HG03521 (cell line): ENCODE results near the gene DCANP1.
"Not testable (repeated sequence)": the region's sequence is repeated elsewhere in the genome, so short reads cannot be mapped to it uniquely, and the experiment has no call there.

Experiments
- ATAC-seq: cut with Tn5 transposase; IDR thresholded peaks from one replicate; pipeline ENCODE4 v1.9.1; 2021; ENCODE audit warnings: mild to moderate bottlenecking, moderate library complexity; ENCODE audit not compliant: unreplicated experiment

DCANP1 gene, protein sequence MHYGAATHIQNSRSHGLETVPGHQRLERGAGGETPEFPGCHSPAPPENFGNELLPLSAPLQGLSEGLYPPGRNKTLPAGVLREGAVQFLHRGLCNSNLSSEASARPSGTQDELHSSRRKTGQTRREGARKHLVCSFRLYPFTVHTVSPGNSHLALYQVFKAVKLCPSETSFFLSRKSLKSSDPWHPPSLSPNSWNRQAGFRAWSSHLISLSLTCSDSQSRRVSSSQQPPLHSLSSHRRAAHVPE

DNA sequence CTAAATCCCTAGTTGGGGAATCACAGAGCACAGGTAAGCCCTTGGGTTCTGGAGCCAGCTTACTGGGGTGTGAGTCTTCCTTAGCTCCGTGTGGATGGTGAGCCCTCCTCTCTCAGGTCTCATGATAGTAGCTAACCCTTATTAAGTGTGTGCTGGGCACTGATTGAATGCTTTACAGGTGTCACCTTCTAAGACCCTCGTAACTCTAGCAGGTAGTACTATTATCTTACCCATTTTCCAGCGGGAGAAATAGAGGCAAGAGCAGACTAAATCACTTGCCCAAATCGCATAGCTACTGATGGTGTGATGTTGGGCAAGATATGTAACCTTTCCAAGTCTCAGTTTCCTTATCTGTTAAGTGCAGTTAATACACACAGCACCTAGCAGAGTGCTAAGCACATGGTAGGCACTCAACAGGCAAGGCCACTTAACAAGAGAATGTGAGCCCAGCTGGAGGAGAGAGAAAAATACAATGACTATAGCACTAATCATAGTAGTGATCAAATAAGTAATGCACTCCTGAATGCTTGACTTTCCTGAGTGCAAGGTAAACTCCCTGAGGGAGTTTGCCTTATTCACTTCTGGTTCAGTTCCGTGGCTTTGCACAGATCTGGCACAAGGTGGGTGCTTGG is at the start of gene DCANP1:
TSS of gene DCANP1 (minus strand) at position 51 of the 632 bp plus-strand sequence. CDS start 240 bp downstream, outside the sequence.
- no peak for ATAC-seq

DNA sequence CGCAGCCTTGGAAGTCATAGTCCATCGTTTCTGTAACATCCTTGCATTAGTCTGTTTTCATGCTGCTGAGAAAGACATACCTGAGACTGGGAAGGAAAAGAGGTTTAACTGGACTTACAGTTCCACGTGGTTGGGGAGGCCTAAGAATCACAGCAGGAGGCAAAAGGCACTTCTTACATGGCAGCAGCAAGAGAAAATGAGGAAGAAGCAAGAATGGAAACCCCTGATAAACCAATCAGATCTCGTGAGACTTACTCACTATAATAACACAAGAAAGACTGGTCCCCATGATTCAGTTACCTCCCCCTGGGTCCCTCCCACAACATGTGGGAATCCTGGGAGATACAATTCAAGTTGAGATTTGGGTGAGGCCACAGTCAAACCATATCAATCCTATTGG is 48.4 kb upstream of the DCANP1 start:
- not testable (repeated sequence) for ATAC-seq

- ATAC-seq, result no peak
These were observed 47.0 kb upstream of the DCANP1 start for GRCh38 chr5:135494196-135494595.

GRCh38 chr5:135493406-135494180 is 46.4 kb upstream of the DCANP1 start:
- no peak for ATAC-seq

GRCh38 chr5:135492319-135492626 is 45.1 kb upstream of the DCANP1 start:
- no peak for ATAC-seq

- no peak for ATAC-seq
These were observed 44.6 kb upstream of the DCANP1 start for GRCh38 chr5:135491552-135492318.

GRCh38 chr5:135491038-135491551 is 43.9 kb upstream of the DCANP1 start:
- ATAC-seq, result no peak

GRCh38 chr5:135490245-135491037 is 43.3 kb upstream of the DCANP1 start:
- no peak for ATAC-seq

GRCh38 chr5:135489466-135490244 is 42.5 kb upstream of the DCANP1 start:
- ATAC-seq, result no peak

DNA sequence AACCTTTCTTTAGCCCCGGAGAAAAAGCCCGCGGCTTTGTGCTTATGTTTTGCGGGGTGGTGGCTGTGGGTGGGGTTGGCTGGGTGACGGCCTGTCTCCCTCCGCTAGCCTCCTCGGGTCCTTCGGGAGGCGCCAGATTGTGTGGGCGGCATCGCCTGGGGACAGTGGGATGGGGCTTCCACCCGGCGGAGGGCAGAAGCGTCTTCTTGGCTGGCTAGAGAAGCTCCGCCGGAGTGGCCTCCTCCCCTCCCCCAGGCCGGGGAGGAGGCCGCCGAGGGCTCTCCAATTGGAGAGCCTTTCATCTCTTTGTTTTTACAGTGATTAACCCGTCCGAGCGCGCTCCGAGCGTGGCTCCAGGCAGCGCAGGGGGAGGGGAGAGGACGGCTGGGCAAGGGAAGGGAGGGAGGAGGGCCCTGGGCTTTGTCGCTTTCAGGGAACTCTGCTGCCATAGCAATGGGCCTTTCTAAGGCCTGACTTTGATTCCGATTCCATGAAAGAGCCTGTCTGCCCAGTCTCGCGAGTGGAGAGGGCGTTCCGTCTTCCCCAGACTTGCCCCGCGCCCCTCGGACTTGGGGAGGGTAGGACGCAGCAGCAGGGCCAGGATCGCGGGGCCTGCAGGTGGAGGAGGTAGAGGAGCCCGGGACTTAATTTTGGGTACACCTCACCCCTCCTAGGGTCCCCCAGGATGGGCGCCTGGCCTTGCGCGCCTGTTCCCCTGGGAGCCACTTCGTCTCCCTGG is 41.7 kb upstream of the DCANP1 start:
- no peak for ATAC-seq

DNA sequence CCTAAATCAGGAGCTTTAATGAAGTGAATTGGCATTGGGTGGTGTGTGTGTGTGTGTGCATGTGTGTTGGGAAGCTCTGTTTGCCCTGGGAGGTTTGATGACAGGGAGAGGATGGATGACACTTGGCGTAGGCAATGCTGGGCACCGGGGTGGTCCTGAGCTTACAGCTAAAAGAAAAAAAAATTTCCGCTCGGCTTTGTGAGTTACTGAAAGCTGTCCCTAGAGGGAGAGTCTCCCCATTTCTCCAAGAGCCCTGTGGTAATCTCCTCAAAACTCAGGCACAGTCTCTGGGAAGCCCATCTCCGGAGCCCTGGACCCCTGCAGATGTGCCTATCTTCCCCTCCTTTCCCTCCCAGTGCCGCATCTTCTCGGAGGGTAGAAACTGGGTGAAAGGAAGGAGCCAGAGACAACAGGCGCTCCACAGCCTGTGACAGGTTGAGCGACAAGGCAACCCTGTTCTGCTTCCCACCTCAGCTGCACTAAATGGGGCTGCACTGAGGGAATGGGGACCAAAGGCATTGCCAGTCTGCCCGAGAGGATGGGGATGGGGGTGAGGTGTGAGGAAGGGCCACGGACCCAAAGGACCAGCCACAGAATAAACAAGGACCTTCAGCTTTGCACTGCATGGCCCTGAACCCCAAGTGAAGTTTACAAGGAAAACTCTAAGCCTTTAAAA is 40.8 kb upstream of the DCANP1 start:
- no peak for ATAC-seq

- no peak for ATAC-seq
These were observed 39.9 kb upstream of the DCANP1 start for GRCh38 chr5:135487037-135487395.

GRCh38 chr5:135486131-135487036 is 39.2 kb upstream of the DCANP1 start:
- no peak for ATAC-seq

DNA sequence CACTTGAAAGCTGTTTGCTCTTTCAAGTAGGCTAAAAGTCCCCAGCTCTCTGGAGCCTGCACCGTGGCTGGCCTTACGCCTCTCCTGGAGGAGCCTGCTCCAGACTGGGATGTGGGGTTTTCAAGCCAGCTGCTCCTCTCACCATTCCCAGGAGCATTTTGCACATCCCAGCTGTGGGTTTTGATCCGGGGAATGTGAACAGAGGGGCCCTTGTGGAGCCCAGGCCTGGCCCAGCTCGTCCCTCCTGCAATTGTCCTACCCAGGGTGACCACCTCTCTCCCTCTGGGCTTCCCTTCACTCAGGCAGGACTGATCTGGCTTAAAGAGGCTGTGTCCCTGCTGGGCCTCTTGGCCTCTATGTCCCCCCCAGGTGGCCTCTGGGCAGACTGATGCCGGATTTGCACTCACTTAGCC is 37.5 kb upstream of the DCANP1 start:
- no peak for ATAC-seq

DNA sequence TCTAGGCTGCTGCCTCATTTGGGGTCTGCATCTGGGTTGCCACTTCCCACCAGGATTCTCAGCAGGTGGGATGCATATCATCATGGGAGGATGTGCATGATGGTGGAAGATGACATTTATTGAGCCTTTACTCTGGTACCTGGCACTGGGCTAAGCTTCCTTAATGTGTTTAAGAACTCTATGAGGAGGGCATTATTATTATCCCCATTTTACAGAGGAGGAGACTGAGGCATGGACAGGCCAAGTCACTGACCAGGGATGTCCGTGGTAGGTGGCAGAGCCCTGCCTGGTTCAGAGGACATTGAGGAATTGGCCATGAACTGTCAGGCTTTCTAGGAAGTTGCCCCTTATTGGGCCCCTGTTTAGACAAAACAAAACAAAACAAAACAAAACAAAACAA is 36.1 kb upstream of the DCANP1 start:
- ATAC-seq, result no peak

- ATAC-seq, result no peak
These were observed 35.3 kb upstream of the DCANP1 start for GRCh38 chr5:135482381-135482933.

DNA sequence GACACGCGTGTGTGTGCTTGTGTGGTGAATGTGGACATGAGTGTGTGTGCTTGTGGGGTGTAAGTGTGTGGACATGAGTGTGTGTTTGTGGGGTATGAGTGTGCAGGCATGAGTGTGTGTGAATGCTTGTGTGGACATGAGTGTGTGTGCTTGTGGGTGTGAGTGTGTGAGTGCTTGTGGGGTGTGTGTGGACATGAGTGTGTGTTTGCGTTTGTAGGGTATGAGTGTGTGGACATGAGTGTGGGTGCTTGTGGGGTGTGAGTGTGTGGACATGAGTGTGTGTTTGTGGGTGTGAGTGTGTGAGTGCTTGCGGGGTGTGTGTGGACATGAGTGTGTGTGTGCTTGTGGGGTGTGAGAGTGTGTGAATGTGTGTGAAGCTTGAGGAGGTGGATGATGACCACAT is 34.8 kb upstream of the DCANP1 start:
- ATAC-seq, result no peak
